GM06990 (cell line): ENCODE results near the gene APOL2.

Source experiments
- DNase-seq: peaks from one replicate; pipeline ENCODE4 v3.0.0-alpha.2; 2011; ENCODE audit not compliant: insufficient read length; ENCODE audit errors: extremely low read depth
- H3K27me3 ChIP-seq: replicated peaks from 2 replicates; pipeline ENCODE4 v1.6.0; 2011; ENCODE audit warnings: low read length; ENCODE audit not compliant: control insufficient read depth, insufficient read depth
- H3K36me3 ChIP-seq: 2 replicates; pipeline ENCODE4 v1.5.1; 2011; ENCODE audit warnings: low read length; ENCODE audit not compliant: control insufficient read depth, insufficient read depth
- H3K4me3 ChIP-seq: replicated peaks from 2 replicates; pipeline ENCODE4 v1.5.1; 2011; ENCODE audit warnings: low read depth, mild to moderate bottlenecking, control low read depth, low read length
- TF ChIP-seq, protein P1 (sequence below): IDR thresholded peaks from 2 replicates; pipeline ENCODE4 v1.5.1; 2011; ENCODE audit warnings: low read length, control low read depth, mild to moderate bottlenecking, inconsistent platforms; ENCODE audit not compliant: insufficient read depth, poor library complexity, severe bottlenecking

The APOL2 gene, protein sequence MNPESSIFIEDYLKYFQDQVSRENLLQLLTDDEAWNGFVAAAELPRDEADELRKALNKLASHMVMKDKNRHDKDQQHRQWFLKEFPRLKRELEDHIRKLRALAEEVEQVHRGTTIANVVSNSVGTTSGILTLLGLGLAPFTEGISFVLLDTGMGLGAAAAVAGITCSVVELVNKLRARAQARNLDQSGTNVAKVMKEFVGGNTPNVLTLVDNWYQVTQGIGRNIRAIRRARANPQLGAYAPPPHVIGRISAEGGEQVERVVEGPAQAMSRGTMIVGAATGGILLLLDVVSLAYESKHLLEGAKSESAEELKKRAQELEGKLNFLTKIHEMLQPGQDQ

DNA sequence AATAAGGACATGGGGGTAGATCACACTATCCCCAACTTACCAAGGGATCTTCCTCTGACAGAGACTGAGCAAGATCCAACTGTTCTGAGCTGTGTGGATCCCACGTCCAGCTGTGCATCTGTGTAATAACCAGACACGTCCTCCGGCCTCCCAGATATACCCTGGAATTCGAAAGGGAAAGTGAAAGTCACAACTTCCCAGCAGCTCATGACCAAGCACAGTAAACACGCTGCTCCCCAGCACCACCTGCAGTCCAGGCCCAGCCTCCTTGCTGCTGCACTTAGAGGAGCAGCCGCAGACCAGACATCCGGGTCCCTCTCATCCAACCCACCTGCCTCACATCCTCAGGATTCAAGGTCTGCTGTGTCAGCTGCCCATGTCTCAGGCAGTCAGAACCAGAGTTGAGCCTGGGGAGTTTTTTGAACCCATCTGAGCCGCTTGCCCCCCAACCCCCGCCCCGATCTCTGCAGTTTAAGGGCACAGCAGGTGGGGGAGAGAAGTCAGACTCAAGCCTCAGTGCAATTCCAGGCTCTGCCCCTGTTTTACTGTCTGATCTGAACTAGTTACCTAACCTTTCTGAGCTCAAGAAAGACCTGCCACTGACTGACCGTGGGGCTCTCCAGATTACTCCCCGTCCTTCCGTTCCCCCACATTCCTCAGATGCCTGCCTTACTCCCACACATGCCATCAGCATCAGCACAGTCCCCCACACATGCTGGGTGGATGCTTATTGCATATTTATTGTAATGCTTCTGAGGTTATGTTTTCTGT lies at the start of gene APOL2:
Gene APOL2 (minus strand): TSS at position 127 of the 771 bp plus-strand sequence. CDS start 6,365 bp downstream, outside the sequence.
- peak; percentile 60 for DNase-seq

DNA sequence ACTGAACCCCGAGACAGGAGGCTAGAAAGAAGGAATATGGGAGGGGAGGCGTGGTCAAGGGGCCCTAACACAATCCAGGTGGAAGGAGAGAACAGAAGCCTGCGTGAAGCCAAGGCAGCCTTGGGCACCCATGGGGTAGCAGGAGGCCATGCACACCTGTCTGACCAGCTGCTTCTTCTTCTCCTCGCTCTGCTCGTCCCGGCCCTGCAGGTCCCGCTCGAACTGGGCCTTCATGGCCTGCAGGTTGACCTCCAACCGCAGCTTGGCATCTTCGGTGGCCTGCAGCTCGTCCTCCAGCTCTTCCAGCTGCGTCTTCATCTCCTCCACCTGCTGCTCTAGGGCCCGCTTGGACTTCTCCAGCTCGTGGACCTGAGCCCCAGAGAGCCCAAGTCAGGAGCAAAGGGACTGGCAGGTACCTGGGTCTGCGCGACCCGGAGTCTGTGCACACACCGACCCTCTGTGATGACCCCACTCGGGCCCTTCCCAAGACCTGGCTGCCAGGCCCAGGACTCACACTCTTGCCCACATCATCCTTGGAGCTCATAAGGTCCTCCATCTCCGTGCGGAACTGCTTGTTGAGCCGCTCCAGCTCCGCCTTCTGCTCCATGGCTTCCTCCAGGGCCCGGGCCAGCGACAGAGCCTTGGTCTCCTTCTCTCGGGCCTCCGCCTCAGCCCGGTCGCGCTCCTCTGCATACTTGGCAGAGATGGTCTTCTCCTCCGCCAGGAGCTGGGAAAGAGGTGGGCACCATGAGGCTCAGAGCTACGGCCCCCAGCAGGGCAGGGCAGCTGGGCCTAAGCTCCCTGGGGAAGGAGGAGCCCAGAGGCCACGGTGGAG lies 49.5 kb upstream of the APOL2 start:
- no peak overlapping the region for H3K4me3 ChIP-seq
- TF ChIP-seq, protein P1, sequence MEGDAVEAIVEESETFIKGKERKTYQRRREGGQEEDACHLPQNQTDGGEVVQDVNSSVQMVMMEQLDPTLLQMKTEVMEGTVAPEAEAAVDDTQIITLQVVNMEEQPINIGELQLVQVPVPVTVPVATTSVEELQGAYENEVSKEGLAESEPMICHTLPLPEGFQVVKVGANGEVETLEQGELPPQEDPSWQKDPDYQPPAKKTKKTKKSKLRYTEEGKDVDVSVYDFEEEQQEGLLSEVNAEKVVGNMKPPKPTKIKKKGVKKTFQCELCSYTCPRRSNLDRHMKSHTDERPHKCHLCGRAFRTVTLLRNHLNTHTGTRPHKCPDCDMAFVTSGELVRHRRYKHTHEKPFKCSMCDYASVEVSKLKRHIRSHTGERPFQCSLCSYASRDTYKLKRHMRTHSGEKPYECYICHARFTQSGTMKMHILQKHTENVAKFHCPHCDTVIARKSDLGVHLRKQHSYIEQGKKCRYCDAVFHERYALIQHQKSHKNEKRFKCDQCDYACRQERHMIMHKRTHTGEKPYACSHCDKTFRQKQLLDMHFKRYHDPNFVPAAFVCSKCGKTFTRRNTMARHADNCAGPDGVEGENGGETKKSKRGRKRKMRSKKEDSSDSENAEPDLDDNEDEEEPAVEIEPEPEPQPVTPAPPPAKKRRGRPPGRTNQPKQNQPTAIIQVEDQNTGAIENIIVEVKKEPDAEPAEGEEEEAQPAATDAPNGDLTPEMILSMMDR, result no peak
- H3K27me3 ChIP-seq, result no peaks in the 10 kb centered on the region
- peaks cover 71% of the 10 kb centered on the region for H3K36me3 ChIP-seq
- DNase-seq, result no peak

More for the DNA sequence above, at the start of gene APOL2:
- TF ChIP-seq, protein P1, result peak; percentile 76
- Histone ChIP-seq H3K36me3 (no peaks in the 10 kb centered on the region; the same call in 1 of the 2 replicates), H3K27me3 (no peaks in the 10 kb centered on the region), H3K4me3 (peak within 1 kb of the TSS; percentile 85)

DNA sequence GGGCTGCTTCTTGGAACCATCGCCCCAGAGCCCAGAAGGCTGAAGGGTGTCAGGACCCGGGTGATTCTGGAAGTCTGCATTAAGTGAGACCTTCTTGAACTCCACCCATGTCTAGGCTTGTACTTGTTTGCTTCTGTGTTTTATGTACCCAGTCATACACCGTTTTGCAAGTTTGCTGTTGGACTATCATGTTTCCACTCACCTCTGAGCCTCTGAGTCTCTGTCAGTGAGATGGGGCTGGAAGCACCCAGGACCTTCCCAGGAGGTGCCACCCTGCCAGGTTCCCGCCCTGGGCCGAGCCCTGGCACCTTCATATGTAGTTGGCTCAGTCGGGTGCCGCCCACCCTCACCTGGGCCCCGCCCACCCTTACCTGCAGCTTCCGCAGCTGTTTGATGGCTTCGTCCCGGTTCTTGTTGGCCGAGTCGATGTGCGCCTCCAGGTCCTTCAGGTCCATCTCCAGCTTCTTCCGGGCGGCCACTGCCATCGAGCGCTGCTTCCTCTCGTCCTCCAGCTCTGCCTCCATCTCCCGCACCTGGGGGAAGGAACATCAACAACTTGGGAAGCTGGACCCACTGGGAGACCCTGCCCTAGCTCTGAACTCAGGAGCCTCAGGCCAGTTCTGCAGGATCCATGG lies 48.7 kb upstream of the APOL2 start:
- peaks cover 66% of the 10 kb centered on the region for H3K36me3 ChIP-seq
- H3K4me3 ChIP-seq, result no peak overlapping the region
- no peak for DNase-seq
- no peaks in the 10 kb centered on the region for H3K27me3 ChIP-seq
- TF ChIP-seq, protein P1, result no peak

DNA sequence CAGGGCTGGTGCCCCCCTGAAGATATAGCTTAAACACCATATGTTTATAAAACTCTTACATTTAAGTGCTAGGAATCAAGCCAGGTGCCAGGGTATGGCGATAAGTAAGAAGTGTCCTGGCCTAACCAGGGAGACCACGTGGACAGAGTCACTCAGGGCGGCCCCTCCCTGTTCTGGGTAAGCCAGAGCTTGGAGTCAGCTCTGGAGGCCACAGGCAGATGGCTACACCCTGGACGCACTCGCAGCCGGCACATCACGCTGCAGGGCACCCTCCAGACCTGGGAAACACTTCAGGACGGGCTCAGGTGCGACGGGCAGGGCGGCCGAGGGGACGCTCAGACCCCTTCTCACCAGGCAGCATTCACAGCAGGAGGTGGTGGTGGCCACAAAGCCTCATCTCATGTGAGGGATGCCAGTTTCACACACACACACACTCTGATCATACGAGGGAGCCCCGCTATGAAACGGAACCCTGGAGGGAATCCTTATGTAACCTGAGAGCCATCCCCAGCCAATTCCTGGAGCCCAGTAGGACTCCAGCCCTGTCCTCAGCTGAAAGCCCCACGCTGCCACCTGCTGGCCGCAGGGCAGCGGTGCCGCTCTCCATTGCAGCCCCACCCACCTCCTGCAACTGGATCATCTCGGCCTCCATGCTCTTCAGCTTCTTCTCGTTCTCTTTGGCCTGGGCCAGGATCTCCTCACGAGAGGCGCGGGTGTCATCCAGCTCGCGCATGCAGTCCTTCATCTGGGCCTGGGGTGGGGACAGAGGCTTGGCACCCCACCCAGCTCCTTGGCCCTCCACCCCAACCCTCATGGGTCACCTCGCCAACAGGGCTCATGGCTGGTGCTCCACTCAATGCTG lies 47.0 kb upstream of the APOL2 start:
- DNase-seq, result peak; percentile 75
- Histone ChIP-seq H3K27me3 (no peaks in the 10 kb centered on the region), H3K4me3 (no peak overlapping the region), H3K36me3 (peaks cover 59% of the 10 kb centered on the region)
- TF ChIP-seq, protein P1, result peak; percentile 93

DNA sequence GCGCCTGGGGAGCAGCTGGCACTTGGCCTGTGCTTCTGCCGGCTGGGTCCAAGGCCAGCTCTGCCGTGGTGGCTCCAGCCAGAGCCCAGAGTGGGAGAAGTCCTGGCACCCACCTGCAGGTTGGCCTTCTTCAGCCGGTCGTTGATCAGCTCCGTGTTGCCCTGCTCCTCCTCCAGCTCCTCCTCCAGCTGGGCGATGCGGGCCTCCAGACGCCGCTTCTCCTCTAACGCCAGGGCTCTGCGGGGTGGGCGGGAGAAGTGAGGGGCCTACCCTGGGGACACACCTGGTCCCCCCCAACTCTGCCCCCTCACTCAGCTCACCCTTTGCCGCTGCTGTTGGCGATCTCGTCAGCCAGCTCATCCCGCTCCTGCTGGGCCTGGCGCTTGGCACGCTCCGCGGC lies 46.2 kb upstream of the APOL2 start:
- no peak overlapping the region for H3K4me3 ChIP-seq
- TF ChIP-seq, protein P1, result no peak
- DNase-seq, result no peak
- H3K36me3 ChIP-seq, result peaks cover 62% of the 10 kb centered on the region
- no peaks in the 10 kb centered on the region for H3K27me3 ChIP-seq
